Gastrocnemius medialis (tissue), 4 donors: ENCODE results near the gene RBFOX2. TPM values are rescaled to one million over a fixed set of nuclear protein-coding genes. Genes with fewer than 3 reads are reported as not detected.
A peak's percentile ranks its signal among the peaks of the same experiment; 100 is the strongest.

ENCODE experiments used
- ATAC-seq, 2 donors: fragments of 150-250 bp; one replicate each; pipeline ENCODE4 v1.9.1; 2016
- DNase-seq, 2 donors: peaks; one replicate each; pipeline ENCODE4 v3.0.0-alpha.2; 2019
- H3K27ac ChIP-seq, 4 donors: fragments of 200-600 bp; sonication (generic); 1 replicate in 1 of 4; 2 replicates in 3 of 4; pipeline ENCODE4 v1.5.1; 2016 to 2018; ENCODE audit warnings: mild to moderate bottlenecking in 2 of 4, moderate library complexity in 1 of 4
- H3K27me3 ChIP-seq, 3 donors: fragments of 200-600 bp; sonication (generic) in 2 of 3; 1 replicate in 1 of 3; 2 replicates in 2 of 3; pipeline versions ENCODE4 v1.5.1 to v1.6.0; 2016 to 2019; ENCODE audit warnings: mild to moderate bottlenecking in 1 of 3, moderate library complexity in 1 of 3
- H3K36me3 ChIP-seq, 2 donors: fragments of 200-600 bp; sonication (generic) in 1 of 2; one replicate each; pipeline ENCODE4 v1.5.1; 2017 to 2018
- H3K4me1 ChIP-seq, 2 donors: fragments of 200-600 bp; sonication (generic) in 1 of 2; one replicate each; pipeline ENCODE4 v1.5.1; 2016 to 2017; ENCODE audit warnings: mild to moderate bottlenecking in 2 of 2
- H3K4me3 ChIP-seq, 4 donors: fragments of 200-600 bp; sonication (generic) in 3 of 4; 1 replicate in 1 of 4; 2 replicates in 3 of 4; pipeline ENCODE4 v1.5.1; 2016 to 2019; ENCODE audit warnings: mild to moderate bottlenecking in 2 of 4
- H3K9me3 ChIP-seq, 3 donors: fragments of 200-600 bp; sonication (generic) in 2 of 3; 1 replicate in 1 of 3; 2 replicates in 2 of 3; pipeline ENCODE4 v1.5.1; 2016 to 2019
- POLR2A ChIP-seq, 2 donors: fragments of 450-650 bp; IDR thresholded peaks; one replicate each; pipeline ENCODE4 v1.6.1; 2017; ENCODE audit warnings: antibody characterized with exemption in 2 of 2, mild to moderate bottlenecking in 2 of 2, moderate library complexity in 2 of 2
- in situ Hi-C, 4 donors: fragments of 200-750 bp; cut with MboI; loops; one replicate each; pipeline versions ENCODE4 v1.15.0 to v1.8.0; 2017; ENCODE audit warnings: low sequenced_read_pairs in 4 of 4
- intact Hi-C: fragments of 100-400 bp; cut with DNase I; formaldehyde crosslinking; loops from one replicate; pipeline ENCODE4 v1.15.1; 2023; ENCODE audit warnings: low total_unique reads
- total RNA-seq, 4 donors: library from RNA; depleted of rRNA; stranded (reverse); fragments of >200 nt; gene quantifications; one replicate each; pipeline versions ENCODE4 v1.1.0 to v1.2.3, GENCODE V29; 2016
- TF ChIP-seq, protein P1 (sequence below), 5 experiments: fragments of 450-650 bp in 3 of 5; fragments of 200-600 bp in 2 of 5; sonication (generic) in 2 of 5; IDR thresholded peaks in 4 of 5; conservative IDR thresholded peaks in 1 of 5; 1 replicate in 4 of 5; 2 replicates in 1 of 5; pipeline ENCODE4 v1.5.1; 2016 to 2019; ENCODE audit warnings: antibody characterized with exemption in 5 of 5, mild to moderate bottlenecking in 3 of 5, moderate library complexity in 3 of 5

RBFOX2 gene
- total RNA-seq, 4 donors from 2014 or later: 26.0 to 32.1 (median 28.6) TPM

DNA sequence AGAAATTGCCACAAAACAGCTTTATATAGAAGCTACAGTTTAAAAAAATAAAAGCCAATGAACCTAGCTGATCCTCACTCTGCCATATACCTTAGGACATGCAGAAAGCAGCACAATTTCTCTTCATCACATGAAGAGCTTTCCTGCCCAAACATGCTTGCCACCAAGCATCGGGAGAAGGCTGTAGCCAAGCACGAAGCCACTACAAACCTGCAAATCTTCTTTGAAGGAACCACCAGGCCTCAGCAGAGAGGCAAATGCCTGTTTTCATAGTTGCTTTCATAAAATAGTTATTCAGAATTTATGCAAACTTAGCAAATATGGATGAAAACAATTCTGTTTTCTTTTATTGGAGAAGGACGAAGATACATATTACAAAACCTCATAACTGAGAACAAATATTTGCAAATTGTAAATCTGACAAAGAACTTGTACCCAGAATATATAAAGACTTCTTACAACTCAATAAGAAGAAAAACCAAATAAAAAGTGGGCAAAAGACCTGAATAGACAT lies 100.3 kb downstream of the RBFOX2 start:
- no peaks in the 10 kb centered on the region for H3K36me3 ChIP-seq
- H3K9me3 ChIP-seq: no peaks in the 10 kb centered on the region
- H3K27ac ChIP-seq: no peak overlapping the region
- in situ Hi-C loops (loop anchor here in 2 of 4 donors (5.0 to 25.0 kb wide), 2 partner anchors 291 to 491 kb away; no protein-coding TSS in a partner anchor), intact Hi-C loops (loop anchor here (10.0 kb wide), 1 partner anchor 494 kb away; no protein-coding TSS in a partner anchor)
- H3K27me3 ChIP-seq: no peaks in the 10 kb centered on the region
- DNase-seq: no peak
- H3K4me1 ChIP-seq: no peaks in the 10 kb centered on the region
- ATAC-seq: no peak
- H3K4me3 ChIP-seq: no peak overlapping the region
- no peak for TF ChIP-seq POLR2A (IDR thresholded peaks at IDR 0.05)
- TF ChIP-seq, protein P1, sequence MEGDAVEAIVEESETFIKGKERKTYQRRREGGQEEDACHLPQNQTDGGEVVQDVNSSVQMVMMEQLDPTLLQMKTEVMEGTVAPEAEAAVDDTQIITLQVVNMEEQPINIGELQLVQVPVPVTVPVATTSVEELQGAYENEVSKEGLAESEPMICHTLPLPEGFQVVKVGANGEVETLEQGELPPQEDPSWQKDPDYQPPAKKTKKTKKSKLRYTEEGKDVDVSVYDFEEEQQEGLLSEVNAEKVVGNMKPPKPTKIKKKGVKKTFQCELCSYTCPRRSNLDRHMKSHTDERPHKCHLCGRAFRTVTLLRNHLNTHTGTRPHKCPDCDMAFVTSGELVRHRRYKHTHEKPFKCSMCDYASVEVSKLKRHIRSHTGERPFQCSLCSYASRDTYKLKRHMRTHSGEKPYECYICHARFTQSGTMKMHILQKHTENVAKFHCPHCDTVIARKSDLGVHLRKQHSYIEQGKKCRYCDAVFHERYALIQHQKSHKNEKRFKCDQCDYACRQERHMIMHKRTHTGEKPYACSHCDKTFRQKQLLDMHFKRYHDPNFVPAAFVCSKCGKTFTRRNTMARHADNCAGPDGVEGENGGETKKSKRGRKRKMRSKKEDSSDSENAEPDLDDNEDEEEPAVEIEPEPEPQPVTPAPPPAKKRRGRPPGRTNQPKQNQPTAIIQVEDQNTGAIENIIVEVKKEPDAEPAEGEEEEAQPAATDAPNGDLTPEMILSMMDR (IDR thresholded peaks at IDR 0.05 in 4 of 5, conservative IDR thresholded peaks at IDR 0.05 in 1 of 5): no peak

DNA sequence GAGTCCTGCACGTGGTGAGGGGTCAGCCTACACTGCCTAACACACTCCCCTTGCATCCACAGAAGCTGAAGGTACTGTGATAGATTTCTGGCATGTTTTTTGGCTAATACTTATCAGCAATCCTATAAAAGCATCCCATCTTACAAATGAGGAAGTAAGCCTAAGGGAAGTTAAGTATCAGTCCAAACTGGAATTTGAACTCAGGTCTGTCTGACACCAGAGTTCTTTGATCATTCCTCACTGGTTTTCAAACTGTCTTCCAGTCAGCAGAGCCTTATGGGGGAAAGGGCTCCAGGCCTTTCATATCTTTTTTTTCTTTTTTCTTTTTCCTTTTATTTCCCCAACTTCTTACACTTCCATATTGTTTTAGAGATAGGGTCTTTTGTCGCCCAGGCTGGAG lies 105.6 kb downstream of the RBFOX2 start:
- DNase-seq (no peak), ATAC-seq (no peak)
- Histone ChIP-seq H3K27ac (no peak overlapping the region), H3K4me1 (peaks cover 36 to 43% of the 10 kb centered on the region in 2 donors), H3K36me3 (no peaks in the 10 kb centered on the region), H3K27me3 (no peaks in the 10 kb centered on the region), H3K9me3 (no peaks in the 10 kb centered on the region), H3K4me3 (no peak overlapping the region)
- TF ChIP-seq, protein P1 (IDR thresholded peaks at IDR 0.05 in 4 of 5, conservative IDR thresholded peaks at IDR 0.05 in 1 of 5): no peak
- TF ChIP-seq POLR2A (IDR thresholded peaks at IDR 0.05): no peak
- in situ Hi-C loops: loop anchor here (5.0 to 25.0 kb wide), 4 partner anchors 161 to 286 kb away; partner anchors contain the start of gene APOL6 (in 1 of the 4)
- intact Hi-C loops: loop anchor here (5.0 to 10.0 kb wide), 2 partner anchors 181 to 488 kb away; no protein-coding TSS in a partner anchor

DNA sequence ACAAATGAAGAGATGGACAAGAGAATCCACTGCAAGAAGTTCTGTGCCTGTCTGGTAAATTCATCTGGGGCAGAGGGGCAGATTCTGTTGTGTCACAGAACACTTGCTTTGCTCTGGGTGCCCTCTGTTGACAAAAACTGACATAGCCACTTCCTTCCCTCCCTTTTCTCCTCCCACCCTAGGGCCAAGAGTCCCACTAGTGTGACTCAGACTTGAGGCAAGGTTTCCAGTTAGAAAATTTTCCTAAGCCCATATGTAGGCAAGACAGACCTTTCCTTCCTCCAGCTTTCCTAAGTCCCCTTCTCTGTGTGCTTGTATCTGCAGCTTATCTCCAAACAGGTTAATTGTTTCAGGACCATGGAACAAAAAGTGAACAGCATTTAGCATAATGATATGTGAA lies 106.8 kb downstream of the RBFOX2 start:
- no peak overlapping the region for H3K4me3 ChIP-seq
- H3K27ac ChIP-seq: peak overlapping the region; percentile 55 to 79 (median 62)
- H3K27me3 ChIP-seq: no peaks in the 10 kb centered on the region
- H3K4me1 ChIP-seq: peaks cover 37 to 49% of the 10 kb centered on the region in 2 donors
- in situ Hi-C loops (loop anchor here (5.0 to 25.0 kb wide), 4 partner anchors 159 to 284 kb away; partner anchors contain the start of gene APOL6 (in 1 of the 4)), intact Hi-C loops (loop anchor here (1.0 to 10.0 kb wide), 7 partner anchors 87 to 487 kb away; no protein-coding TSS in a partner anchor)
- DNase-seq: peak; percentile 50 to 82
- ATAC-seq: peak; percentile 93 to 99
- H3K36me3 ChIP-seq: no peaks in the 10 kb centered on the region
- no peaks in the 10 kb centered on the region for H3K9me3 ChIP-seq
- TF ChIP-seq, protein P1 (IDR thresholded peaks at IDR 0.05 in 4 of 5, conservative IDR thresholded peaks at IDR 0.05 in 1 of 5): peak; percentile 40 to 79 (median 66)
- no peak for TF ChIP-seq POLR2A (IDR thresholded peaks at IDR 0.05)

DNA sequence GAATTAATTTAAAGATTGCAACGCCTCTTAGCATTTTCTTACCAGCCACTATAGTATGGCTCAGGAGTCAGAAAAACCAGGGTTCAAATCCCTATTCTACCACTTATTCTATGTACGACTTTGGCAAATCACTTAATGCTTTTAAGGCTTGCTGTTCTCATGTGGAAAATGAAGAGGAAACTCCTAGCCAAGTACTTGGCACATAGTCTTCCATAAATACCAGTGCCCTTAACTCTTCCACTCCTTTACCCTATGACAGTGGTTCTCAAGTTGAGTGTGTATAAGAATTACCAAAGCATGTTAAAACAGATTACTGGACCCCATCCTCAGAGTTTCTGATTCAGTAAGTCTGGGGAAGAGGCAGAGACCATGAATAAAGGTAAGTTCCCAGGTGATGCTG lies 107.6 kb downstream of the RBFOX2 start:
- Histone ChIP-seq H3K36me3 (no peaks in the 10 kb centered on the region), H3K27ac (peak overlapping the region; percentile 17 to 79 (median 62)), H3K27me3 (no peaks in the 10 kb centered on the region), H3K4me1 (peaks cover 44 to 53% of the 10 kb centered on the region in 2 donors), H3K4me3 (no peak overlapping the region), H3K9me3 (no peaks in the 10 kb centered on the region)
- in situ Hi-C loops: loop anchor here (5.0 to 25.0 kb wide), 4 partner anchors 159 to 284 kb away; partner anchors contain the start of gene APOL6 (in 1 of the 4)
- intact Hi-C loops: loop anchor here (1.0 to 10.0 kb wide), 7 partner anchors 86 to 486 kb away; no protein-coding TSS in a partner anchor
- DNase-seq: no peak
- TF ChIP-seq, protein P1 (IDR thresholded peaks at IDR 0.05 in 4 of 5, conservative IDR thresholded peaks at IDR 0.05 in 1 of 5): no peak
- TF ChIP-seq POLR2A (IDR thresholded peaks at IDR 0.05): no peak
- ATAC-seq: no peak
